RCC 7860 (cell line): ENCODE data around the gene PRDM5.
"Not testable (repeated sequence)": the region's sequence is repeated elsewhere in the genome, so short reads cannot be mapped to it uniquely, and the experiment has no call there.

Experiments
- DNase-seq: peaks from one replicate; pipeline ENCODE4 v3.0.0-alpha.2; 2015; ENCODE audit warnings: low spot score
- FAIRE-seq: peaks from 2 replicates; lab custom pipeline; 2012; peaks lifted over from hg19 to GRCh38; lab: Jason Lieb, UNC

PRDM5 gene

GRCh38 chr4:120664851-120665250 lies 257.7 kb downstream of the PRDM5 start:
- DNase-seq (no peak), FAIRE-seq (no peak)

DNA sequence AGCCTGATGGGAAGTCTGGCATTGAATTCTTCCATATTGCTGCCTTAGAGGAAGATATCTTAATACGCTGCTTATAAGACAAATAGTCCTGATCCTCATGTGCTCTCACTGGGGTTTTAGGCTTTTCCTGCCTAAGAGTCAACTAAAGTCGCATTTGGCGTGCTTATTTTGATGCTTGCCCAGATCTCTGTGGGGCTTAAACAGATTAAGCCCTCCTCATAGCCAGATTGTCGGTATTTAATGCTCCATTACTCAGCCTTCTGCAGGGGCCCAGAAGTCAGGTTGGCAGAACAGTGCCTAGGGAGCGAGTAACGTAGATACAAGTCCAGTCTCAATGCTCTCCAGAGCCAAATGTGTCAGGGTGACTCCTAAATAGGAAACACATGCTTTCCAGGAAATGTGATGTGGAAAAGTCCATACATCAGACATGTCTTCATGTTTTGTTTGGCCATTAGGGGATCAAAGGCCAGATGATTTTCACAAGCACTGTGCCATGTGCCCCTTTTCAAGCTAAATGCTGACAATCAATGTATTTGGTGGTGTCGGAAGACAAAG lies 262.8 kb downstream of the PRDM5 start:
- DNase-seq, result no peak
- no peak for FAIRE-seq

DNA sequence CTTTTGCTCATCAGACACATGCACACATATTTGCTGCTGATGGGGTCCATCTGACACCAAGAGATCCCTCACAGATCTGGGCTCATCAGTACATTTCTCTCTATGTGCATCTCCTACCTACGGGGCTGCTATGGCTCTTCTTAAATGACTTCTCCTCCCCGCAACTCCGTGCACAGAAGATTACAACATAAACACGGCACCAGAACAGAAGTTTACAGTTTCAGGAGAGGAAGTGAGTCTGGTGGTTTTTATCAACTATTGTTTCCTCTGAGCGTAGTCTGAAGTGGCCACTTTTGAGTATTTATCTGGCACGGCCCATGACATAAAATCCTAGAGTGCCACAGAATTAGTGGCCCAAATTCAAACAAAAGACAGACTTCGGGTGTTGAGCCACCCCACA lies 263.8 kb downstream of the PRDM5 start:
- DNase-seq, result no peak
- no peak for FAIRE-seq

DNA sequence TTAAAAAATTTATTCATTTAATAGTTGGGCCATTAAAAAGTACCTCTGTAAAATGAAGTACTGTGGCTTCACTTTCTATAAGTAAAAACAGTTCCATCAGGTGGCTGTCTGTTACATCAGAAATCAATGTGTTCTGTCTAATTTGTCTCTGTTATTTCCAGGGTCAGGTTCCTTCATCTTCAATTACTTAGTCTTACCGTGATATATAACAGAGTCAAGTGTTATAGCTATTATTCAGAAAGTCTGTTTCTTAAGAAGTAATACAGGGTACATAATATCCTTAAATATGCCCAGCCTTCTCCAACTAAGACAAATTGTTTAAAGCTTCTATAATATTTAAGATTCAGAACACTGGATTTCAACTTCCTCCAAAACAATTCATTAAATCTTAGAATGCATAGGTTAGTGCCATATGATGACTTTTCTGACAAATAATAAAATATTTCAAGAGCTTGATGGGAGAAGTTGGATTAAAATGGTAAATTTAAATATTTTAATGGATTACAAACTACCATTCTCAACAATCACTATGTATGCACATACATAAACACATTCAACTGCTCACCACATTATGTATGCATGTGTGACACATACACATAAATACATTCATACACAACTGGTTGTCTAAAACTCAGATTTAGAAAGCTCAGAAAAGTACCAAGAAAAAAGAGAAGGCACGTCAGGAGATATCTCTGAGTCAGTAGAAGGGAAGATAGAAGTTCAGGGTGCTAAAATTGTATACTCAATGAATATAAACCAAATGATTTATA lies 268.5 kb downstream of the PRDM5 start:
- FAIRE-seq (no peak), DNase-seq (no peak)

GRCh38 chr4:120648336-120648735 lies 274.2 kb downstream of the PRDM5 start:
- DNase-seq, FAIRE-seq: not testable (repeated sequence)
